ENCODE results near the gene SLC36A3.

DNA sequence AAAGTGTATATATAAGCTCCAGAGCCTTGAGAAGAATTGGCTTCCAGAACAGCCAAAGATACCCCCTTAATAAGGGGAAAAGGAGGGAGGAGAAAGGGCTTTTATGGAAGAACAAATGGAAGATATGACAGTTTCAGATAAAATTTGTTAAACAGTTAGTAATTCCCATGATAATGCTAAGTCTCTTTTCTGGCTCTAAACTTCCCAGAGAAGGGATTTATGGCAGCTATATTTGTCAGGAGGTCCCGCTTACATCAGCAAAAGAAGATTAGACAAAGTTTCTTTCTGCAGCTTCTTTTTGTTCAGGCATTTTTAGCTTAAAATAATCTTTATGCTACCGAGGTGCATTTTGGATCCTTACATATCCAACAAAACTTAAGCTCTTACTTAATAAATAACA is 14.3 kb upstream of the SLC36A3 start:
- no peak for TF ChIP-seq CTCF (IDR thresholded peaks at IDR 0.05)
- no peak for TF ChIP-seq POLR2AphosphoS5 (IDR thresholded peaks at IDR 0.05)

Measured in upper lobe of left lung (tissue), 4 donors.